WI38 (cell line): ENCODE measurements around the gene CCL26.
"Not testable (repeated sequence)": the region's sequence is repeated elsewhere in the genome, so short reads cannot be mapped to it uniquely, and the experiment has no call there.

Experiments
- H3K4me3 ChIP-seq: 2 replicates; pipeline ENCODE4 v1.5.1; 2011; ENCODE audit warnings: low read depth, mild to moderate bottlenecking, control low read depth, low read length
- CTCF ChIP-seq: IDR thresholded peaks from 2 replicates; pipeline ENCODE4 v1.5.1; 2012; ENCODE audit warnings: low read depth, mild to moderate bottlenecking, control low read depth, low read length

Gene CCL26

GRCh38 chr7:75793676-75794075 is 21.7 kb upstream of the CCL26 start:
- no peak overlapping the region for H3K4me3 ChIP-seq

GRCh38 chr7:75792567-75792966 is 20.6 kb upstream of the CCL26 start:
- H3K4me3 ChIP-seq, result not testable (repeated sequence)

More at GRCh38 chr7:75793676-75794075, 21.7 kb upstream of the CCL26 start:
- TF ChIP-seq CTCF, result no peak

- no peak overlapping the region for H3K4me3 ChIP-seq
- no peak for TF ChIP-seq CTCF
Measured at GRCh38 chr7:75789361-75789924, 17.4 kb upstream of the CCL26 start.

- H3K4me3 ChIP-seq, result not testable (repeated sequence)
Measured at GRCh38 chr7:75788154-75788847, 16.3 kb upstream of the CCL26 start.

GRCh38 chr7:75783058-75783457 is 11.0 kb upstream of the CCL26 start:
- H3K4me3 ChIP-seq, result not testable (repeated sequence)

GRCh38 chr7:75780647-75781273 is 8.7 kb upstream of the CCL26 start:
- H3K4me3 ChIP-seq, result not testable (repeated sequence)

DNA sequence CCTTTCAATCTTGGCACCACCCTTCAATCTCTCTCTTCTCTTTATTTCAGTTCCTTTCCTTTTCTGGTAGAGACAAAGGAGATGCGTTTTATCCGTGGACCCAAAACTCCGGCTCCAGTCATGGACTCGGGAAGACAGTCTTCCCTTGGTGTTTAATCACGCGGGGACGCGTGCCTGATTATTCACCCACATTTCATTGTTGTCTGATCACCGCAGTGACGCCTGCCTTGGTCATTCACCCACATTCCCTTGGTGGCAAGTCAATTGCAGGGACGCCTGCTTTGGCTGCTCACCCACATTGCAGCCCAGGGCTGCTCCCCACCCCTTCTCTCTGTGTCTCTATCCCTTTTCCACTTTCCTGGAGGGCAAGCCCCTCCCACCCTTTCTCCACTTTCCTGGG is 7.5 kb upstream of the CCL26 start:
- H3K4me3 ChIP-seq, result not testable (repeated sequence)

DNA sequence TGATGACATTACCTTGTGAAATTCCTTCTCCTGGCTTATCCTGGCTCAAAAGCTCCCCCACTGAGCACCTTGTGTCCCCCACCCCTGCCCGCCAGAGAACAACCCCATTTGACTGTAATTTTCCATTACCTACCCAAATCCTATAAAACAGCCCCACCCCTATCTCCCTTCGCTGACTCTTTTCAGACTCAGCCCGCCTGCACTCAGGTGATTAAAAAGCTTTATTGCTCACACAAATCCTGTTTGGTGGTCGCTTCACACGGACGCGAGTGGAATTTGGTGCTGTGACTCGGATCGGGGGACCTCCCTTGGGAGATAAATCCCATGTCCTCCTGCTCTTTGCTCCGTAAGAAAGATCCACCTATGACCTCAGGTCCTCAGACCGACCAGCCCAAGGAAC is 7.0 kb upstream of the CCL26 start:
- not testable (repeated sequence) for H3K4me3 ChIP-seq

DNA sequence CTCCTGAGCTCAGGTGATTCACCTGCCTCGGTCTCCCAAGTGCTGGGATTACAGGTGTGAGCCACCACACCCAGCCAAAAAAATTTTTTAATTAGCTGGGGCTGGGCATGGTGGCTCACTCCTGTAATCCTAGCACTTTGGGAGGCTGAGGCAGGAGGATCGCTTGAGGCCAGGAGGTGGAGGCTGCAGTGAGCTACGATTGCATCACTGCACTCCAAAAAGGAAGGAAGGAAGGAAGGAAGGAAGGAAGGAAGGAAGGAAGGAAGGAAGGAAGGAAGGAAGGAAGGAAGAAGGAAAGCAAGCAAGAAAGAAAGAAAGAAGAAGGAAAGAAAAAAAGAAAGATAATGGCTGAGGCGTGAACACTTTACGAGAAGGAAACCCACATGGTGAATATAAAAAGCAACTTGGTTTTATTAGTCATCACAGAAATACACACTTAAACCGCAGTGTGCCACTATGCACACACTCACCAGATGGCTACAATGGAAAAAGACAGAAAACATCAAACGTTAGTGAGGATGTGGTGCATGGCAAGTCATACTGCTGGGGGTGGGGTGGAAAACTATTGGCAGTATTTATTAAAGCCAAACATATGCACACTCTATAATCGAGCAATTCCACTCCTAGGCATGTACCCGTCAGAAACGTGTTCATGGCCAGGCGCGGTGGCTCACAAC is 4.4 kb upstream of the CCL26 start:
- no peak for TF ChIP-seq CTCF
- H3K4me3 ChIP-seq, result no peak overlapping the region

DNA sequence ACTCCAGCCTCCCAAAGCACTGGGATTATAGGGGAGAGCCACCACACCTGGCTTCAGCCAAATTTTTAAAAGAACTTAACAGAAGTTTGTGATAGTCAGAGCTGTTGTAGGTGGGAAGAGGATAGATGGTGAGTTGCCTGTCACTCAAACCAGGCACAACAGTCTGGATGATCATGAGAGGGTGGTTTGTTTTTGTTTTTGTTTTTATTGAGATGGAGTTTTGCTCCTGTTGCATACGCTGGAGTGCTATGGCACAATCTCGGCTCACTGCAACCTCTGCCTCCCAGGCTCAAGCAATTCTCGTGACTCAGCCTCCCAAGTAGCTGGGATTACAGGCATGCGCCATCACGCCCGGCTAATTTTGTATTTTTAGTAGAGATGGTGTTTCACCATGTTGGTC is 1.9 kb upstream of the CCL26 start:
- H3K4me3 ChIP-seq, result not testable (repeated sequence)

DNA sequence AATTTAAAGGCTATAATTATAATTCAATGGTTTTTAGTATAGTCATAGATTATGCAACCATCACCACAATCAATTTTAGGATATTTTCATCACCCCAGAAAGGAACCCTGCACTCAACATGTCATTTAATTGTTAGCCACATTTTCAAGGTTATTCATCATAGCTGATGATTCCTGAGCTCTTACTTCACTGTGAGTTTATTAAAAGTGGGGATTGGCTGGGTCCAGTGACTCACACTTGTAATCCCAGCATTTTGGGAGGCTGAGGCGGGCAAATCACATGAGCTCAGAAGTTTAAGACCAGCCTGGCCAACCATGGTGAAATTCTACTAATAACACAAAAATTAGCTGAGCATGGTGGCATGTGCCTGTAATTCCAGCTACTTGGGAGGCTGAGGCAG is 787 bp downstream of the CCL26 start:
- TF ChIP-seq CTCF, result no peak
- no peak overlapping the region for H3K4me3 ChIP-seq
